Colonic mucosa (tissue), 4 donors: Measurements from ENCODE around the gene HOXD9. TPM values are rescaled to one million over a fixed set of nuclear protein-coding genes. Genes with fewer than 3 reads are reported as not detected.

Experiments used
- DNase-seq: peaks from one replicate; pipeline ENCODE4 v3.0.0-alpha.2; 2020
- H3K27ac ChIP-seq: fragments of 200-600 bp; one replicate; pipeline ENCODE4 v1.8.0; 2021
- H3K27me3 ChIP-seq: fragments of 200-600 bp; one replicate; pipeline ENCODE4 v1.8.0; 2021
- H3K36me3 ChIP-seq: fragments of 200-600 bp; one replicate; pipeline ENCODE4 v1.8.0; 2021
- H3K4me1 ChIP-seq: fragments of 200-600 bp; one replicate; pipeline ENCODE4 v1.8.0; 2021; ENCODE audit warnings: mild to moderate bottlenecking
- H3K4me3 ChIP-seq: fragments of 200-600 bp; one replicate; pipeline ENCODE4 v1.8.0; 2021
- H3K9ac ChIP-seq, 2 donors: one replicate each; pipeline ENCODE4 v1.7.0; 2013; ENCODE audit warnings: control low read depth in 2 of 2, low read depth in 2 of 2, low read length in 2 of 2
- H3K9me3 ChIP-seq: fragments of 200-600 bp; one replicate; pipeline ENCODE4 v1.8.0; 2021
- CTCF ChIP-seq: fragments of 200-600 bp; IDR thresholded peaks from one replicate; pipeline ENCODE4 v1.8.0; 2022; ENCODE audit warnings: antibody characterized with exemption, mild to moderate bottlenecking
- intact Hi-C: fragments of 100-400 bp; cut with DNase I; formaldehyde crosslinking; loops from one replicate; pipeline ENCODE4 v1.14.1; 2022
- total RNA-seq, 2 donors: library from RNA; stranded (reverse); fragmentation: NEBNext Ultra II Directional in 1 of 2; extraction: Animal tissue kit (Norgen Biotek cat#: 25700) in 1 of 2; gene quantifications; one replicate each; pipeline ENCODE4 v1.2.1, GENCODE V29; 2021
- donor health status: healthy.
- donor health status: DM: no; HTN: no; CAD: no.
- donor health status: DM: no; HTN: no; CAD: no.

HOXD9 gene
- total RNA-seq, 2 donors from 2014 or later = 0.86 to 1.7 TPM

DNA sequence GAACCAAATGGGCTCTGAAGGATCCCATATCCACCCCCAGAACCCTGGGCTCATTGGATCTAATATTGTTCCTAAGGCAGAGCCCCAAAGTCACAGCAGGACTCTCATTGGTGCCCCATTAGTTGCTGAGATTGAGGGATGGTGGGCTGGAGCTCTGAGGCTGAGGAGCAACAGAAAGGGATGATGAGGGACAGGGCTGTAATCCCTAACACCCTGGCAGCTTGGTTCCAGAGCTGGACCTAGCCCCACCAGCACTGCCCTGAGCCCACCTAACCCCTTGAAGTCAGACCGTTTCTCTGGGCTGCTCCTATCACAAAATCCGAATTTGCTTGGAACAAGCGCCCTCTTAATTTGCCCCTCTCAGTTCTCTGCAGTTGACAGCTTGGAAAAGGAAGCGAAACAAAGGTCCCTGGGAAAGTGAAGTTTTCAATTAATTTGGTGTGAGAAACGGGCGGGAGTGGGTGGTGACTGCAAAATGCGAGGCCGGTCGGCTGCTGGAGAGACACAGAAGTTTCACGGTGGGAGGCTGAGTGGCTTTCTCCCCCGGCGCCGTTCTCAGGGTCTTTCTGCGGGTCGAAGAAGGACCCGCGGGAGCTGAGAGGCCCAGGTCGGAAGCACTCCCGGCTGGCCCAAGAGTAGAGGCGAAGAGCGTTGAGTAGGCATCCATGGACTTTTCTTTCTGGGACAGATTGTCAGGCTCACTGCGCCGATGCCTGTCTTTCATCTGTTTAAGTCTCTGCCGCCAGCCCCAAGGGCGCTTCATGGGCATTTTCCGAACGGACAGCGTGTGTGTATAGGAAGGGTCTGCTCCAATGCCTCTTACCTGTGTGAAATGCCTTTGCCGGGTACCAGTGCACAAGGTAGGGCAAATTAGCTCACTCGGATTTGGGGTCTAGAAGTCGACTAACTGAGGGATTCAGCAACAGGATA lies 30.9 kb upstream of the HOXD9 start:
- no peak overlapping the region for H3K27ac ChIP-seq
- intact Hi-C loops = loop anchor here (2.0 kb wide), 1 partner anchor 725 kb away; no protein-coding TSS in a partner anchor
- H3K9me3 ChIP-seq = no peaks in the 10 kb centered on the region
- no peaks in the 10 kb centered on the region for H3K36me3 ChIP-seq
- DNase-seq = no peak
- H3K27me3 ChIP-seq = peaks cover 99% of the 10 kb centered on the region
- H3K4me3 ChIP-seq = no peak overlapping the region
- peaks cover 8% of the 10 kb centered on the region for H3K4me1 ChIP-seq
- TF ChIP-seq CTCF = no peak
- no peak overlapping the region for H3K9ac ChIP-seq

- Histone ChIP-seq H3K36me3 (no peaks in the 10 kb centered on the region), H3K27me3 (peaks cover 99% of the 10 kb centered on the region), H3K9me3 (no peaks in the 10 kb centered on the region), H3K4me3 (peak within 1 kb of the TSS; percentile 39), H3K4me1 (peaks cover 8% of the 10 kb centered on the region), H3K9ac (no peak within 1 kb of the TSS), H3K27ac (peak within 1 kb of the TSS; percentile 24)
- DNase-seq = no peak
- no peak for TF ChIP-seq CTCF
- intact Hi-C loops = no loop called here
Observed at GRCh38 chr2:176092270-176093144, 30.0 kb upstream of the HOXD9 start, which contains the start of gene HOXD13. TSS of gene HOXD13 (plus strand) at chr2:176092721. CDS start at chr2:176092891, 170 bp downstream.

GRCh38 chr2:176093145-176093897 lies 29.2 kb upstream of the HOXD9 start:
- H3K27ac ChIP-seq = peak overlapping the region; percentile 24
- peaks cover 4% of the 10 kb centered on the region for H3K4me1 ChIP-seq
- intact Hi-C loops = no loop called here
- peak overlapping the region; percentile 39 for H3K4me3 ChIP-seq
- H3K36me3 ChIP-seq = no peaks in the 10 kb centered on the region
- no peak overlapping the region for H3K9ac ChIP-seq
- peaks cover 99% of the 10 kb centered on the region for H3K27me3 ChIP-seq
- TF ChIP-seq CTCF = no peak
- DNase-seq = no peak
- no peaks in the 10 kb centered on the region for H3K9me3 ChIP-seq

DNA sequence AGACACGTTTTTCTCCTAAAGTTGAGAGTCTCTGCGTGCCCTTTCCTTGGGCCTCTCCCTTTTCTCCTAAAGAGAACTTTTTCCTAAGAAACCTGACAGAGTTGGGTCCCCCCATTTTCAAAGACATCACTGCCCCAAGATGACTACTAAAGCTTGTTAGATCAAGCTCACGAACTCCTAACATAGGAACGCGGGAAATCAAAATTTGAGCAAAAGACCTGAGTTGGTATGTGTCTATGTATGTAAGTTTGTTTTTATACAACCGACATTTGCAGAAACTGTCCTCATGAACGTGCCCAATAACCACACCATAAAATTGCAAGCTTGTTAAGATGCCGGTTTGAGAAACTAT lies 28.6 kb upstream of the HOXD9 start:
- no peaks in the 10 kb centered on the region for H3K9me3 ChIP-seq

More for the DNA sequence above, 28.6 kb upstream of the HOXD9 start:
- TF ChIP-seq CTCF = no peak
- DNase-seq = no peak
- H3K36me3 ChIP-seq = no peaks in the 10 kb centered on the region
- no peak overlapping the region for H3K9ac ChIP-seq
- peaks cover 99% of the 10 kb centered on the region for H3K27me3 ChIP-seq
- no peak overlapping the region for H3K4me3 ChIP-seq
- no peak overlapping the region for H3K27ac ChIP-seq
- peaks cover 4% of the 10 kb centered on the region for H3K4me1 ChIP-seq
- intact Hi-C loops = no loop called here
